K562 (cell line): ENCODE data around the gene CUL5. TPM values are rescaled to one million over a fixed set of nuclear protein-coding genes. Genes with fewer than 3 reads are reported as not detected.
A peak's percentile ranks its signal among the peaks of the same experiment; 100 is the strongest.

Experiments used
- ATAC-seq: fragments of 200-7000 bp; cut with Tn5 transposase; 3 replicates; pipeline ENCODE4 v1.9.1; 2020; ENCODE audit warnings: moderate library complexity
- BruUV-seq: library from RNA; stranded (reverse); fragments of 400-500 nt; replicated peaks from 2 replicates; lab custom pipeline; 2021; lab: Mats Ljungman, UMichigan
- CTCF ChIA-PET: fragments of 300-600 bp; formaldehyde crosslinking; extraction: SDS; loops from one replicate; lab custom pipeline; 2021; ENCODE audit warnings: low intra/inter-chr PET ratio; lab: Yijun Ruan, JAX
- POLR2A ChIA-PET: fragments of 300-600, 350-650 bp; sonication (Branson Sonifier 250); formaldehyde crosslinking; extraction: SDS; loops from one replicate; lab custom pipeline; 2021; ENCODE audit warnings: antibody characterized with exemption, inconsistent platforms; lab: Yijun Ruan, JAX
- DNase-seq, 4 experiments: peaks; one replicate each; pipeline versions ENCODE4 v3.0.0 to v3.0.0-alpha.2; 2011 to 2018; ENCODE audit warnings: low spot score in 3 of 4, mixed read lengths in 3 of 4; ENCODE audit errors: extremely low read depth in 1 of 4
- FAIRE-seq: peaks from 2 replicates; lab custom pipeline; 2011; peaks lifted over from hg19 to GRCh38; lab: Jason Lieb, UNC
- H2AFZ ChIP-seq: 2 replicates; pipeline ENCODE4 v1.6.0; 2011; ENCODE audit warnings: low read depth, low read length, control low read depth, inconsistent platforms
- H3K27ac ChIP-seq: fragments of 200-600 bp; 3 replicates; pipeline ENCODE4 v1.8.0; 2011; ENCODE audit warnings: low read depth, mild to moderate bottlenecking, control low read depth, inconsistent platforms, low read length, moderate library complexity, mixed read lengths; ENCODE audit errors: extremely low read depth
- H3K27me3 ChIP-seq, 2 experiments: fragments of 300-600 bp in 1 of 2; 2 replicates in 1 of 2; 3 replicates in 1 of 2; pipeline versions ENCODE4 v1.6.0 to v1.8.0; 2011; ENCODE audit warnings: inconsistent platforms in 2 of 2, low read length in 2 of 2, mild to moderate bottlenecking in 1 of 2, mixed read lengths in 1 of 2, moderate library complexity in 1 of 2; ENCODE audit not compliant: control insufficient read depth in 2 of 2, insufficient read depth in 2 of 2
- H3K36me3 ChIP-seq: fragments of 300-600 bp; 3 replicates; pipeline ENCODE4 v1.8.0; 2011; ENCODE audit warnings: mild to moderate bottlenecking, low read length, inconsistent platforms; ENCODE audit not compliant: control insufficient read depth, insufficient read depth
- H3K4me1 ChIP-seq, 2 experiments: fragments of 200-600 bp in 1 of 2; replicated peaks in 1 of 2; 2 replicates in 1 of 2; 3 replicates in 1 of 2; pipeline versions ENCODE4 v1.5.1 to v1.8.0; 2011; ENCODE audit warnings: inconsistent platforms in 2 of 2, low read length in 2 of 2, mild to moderate bottlenecking in 1 of 2, mixed read lengths in 1 of 2, moderate library complexity in 1 of 2; ENCODE audit not compliant: control insufficient read depth in 2 of 2, insufficient read depth in 2 of 2
- H3K4me2 ChIP-seq: 2 replicates; pipeline ENCODE4 v1.6.1; 2011; ENCODE audit warnings: low read length, control low read depth, inconsistent platforms, mixed read lengths; ENCODE audit not compliant: insufficient read depth
- H3K4me3 ChIP-seq: fragments of 200-600 bp; sonication (generic), shearing (Covaris generic); 2 replicates; pipeline ENCODE4 v1.5.1; 2016; ENCODE audit warnings: control low read depth, inconsistent platforms
- H3K79me2 ChIP-seq: fragments of 200-600 bp; 3 replicates; pipeline ENCODE4 v1.8.0; 2011; ENCODE audit warnings: low read length, inconsistent platforms; ENCODE audit not compliant: control insufficient read depth, insufficient read depth
- H3K9ac ChIP-seq, 2 experiments: 2 replicates each; pipeline versions ENCODE4 v1.6.0 to v1.6.1; 2011; ENCODE audit warnings: low read depth in 2 of 2, low read length in 2 of 2, control low read depth in 1 of 2, inconsistent platforms in 1 of 2, mild to moderate bottlenecking in 1 of 2, mixed read lengths in 1 of 2; ENCODE audit not compliant: insufficient read depth in 1 of 2
- H3K9me1 ChIP-seq: one replicate; pipeline ENCODE4 v1.6.0; 2011; ENCODE audit warnings: inconsistent platforms, mild to moderate bottlenecking, low read length, moderate library complexity; ENCODE audit not compliant: control insufficient read depth, insufficient read depth
- H3K9me3 ChIP-seq: replicated peaks from 2 replicates; pipeline ENCODE4 v1.5.1; 2011; ENCODE audit warnings: low read depth, low read length, inconsistent platforms; ENCODE audit not compliant: control insufficient read depth, insufficient read depth
- H4K20me1 ChIP-seq: replicated peaks from 2 replicates; pipeline ENCODE4 v1.6.1; 2011; ENCODE audit warnings: low read length, inconsistent platforms, mixed read lengths; ENCODE audit not compliant: control insufficient read depth, insufficient read depth
- CTCF ChIP-seq, 3 experiments: IDR thresholded peaks in 2 of 3; conservative IDR thresholded peaks in 1 of 3; 2 replicates each; pipeline ENCODE4 v1.5.1; 2011 to 2012; ENCODE audit warnings: low read length in 3 of 3, mild to moderate bottlenecking in 3 of 3, control low read depth in 2 of 3, improper control_type of control experiment in 1 of 3, inconsistent platforms in 1 of 3, low read depth in 1 of 3, mixed read lengths in 1 of 3, moderate library complexity in 1 of 3; ENCODE audit not compliant: insufficient read depth in 2 of 3
- FOS ChIP-seq: IDR thresholded peaks from 3 replicates; pipeline ENCODE4 v1.6.1; 2011; ENCODE audit not compliant: insufficient read length; ENCODE audit errors: extremely low read depth
- HMG20B ChIP-seq: fragments of 250-450 bp; sonication (Bioruptor Pico); IDR thresholded peaks from 2 replicates; pipeline ENCODE4 v1.5.0; 2021; ENCODE audit warnings: mild to moderate bottlenecking
- KHSRP ChIP-seq: fragments of 450-650 bp; IDR thresholded peaks from 2 replicates; pipeline ENCODE4 v1.6.1; 2017
- MLX ChIP-seq, 2 experiments: fragments of 450-650 bp in 1 of 2; sonication (generic) in 1 of 2; formaldehyde crosslinking; conservative IDR thresholded peaks; 2 replicates each; pipeline versions ENCODE4 v1.4.0 to v1.8.1; 2020 to 2022; ENCODE audit warnings: mild to moderate bottlenecking in 1 of 2, missing genetic modification reagents in 1 of 2
- PHTF2 ChIP-seq: fragments of 250-450 bp; sonication (Bioruptor Pico); IDR thresholded peaks from 2 replicates; pipeline ENCODE4 v1.5.0; 2021; ENCODE audit warnings: mild to moderate bottlenecking
- SAFB2 ChIP-seq: fragments of 200-400 bp; formaldehyde crosslinking; IDR thresholded peaks from 2 replicates; pipeline ENCODE4 v1.6.1; 2018; ENCODE audit warnings: borderline replicate concordance, low read length, low read depth, moderate library complexity; ENCODE audit not compliant: severe bottlenecking
- SMAD2 ChIP-seq: fragments of 150-350 bp; IDR thresholded peaks from 2 replicates; pipeline ENCODE4 v1.6.1; 2014; ENCODE audit warnings: low read depth, mild to moderate bottlenecking, low read length
- ZNF518B ChIP-seq: fragments of 250-450 bp; sonication (Bioruptor Pico); IDR thresholded peaks from 2 replicates; pipeline ENCODE4 v1.5.0; 2021; ENCODE audit warnings: mild to moderate bottlenecking, moderate library complexity
- ZNF79 ChIP-seq: fragments of 250-450 bp; sonication (Bioruptor Pico); IDR thresholded peaks from 2 replicates; pipeline ENCODE4 v1.4.0; 2020; ENCODE audit warnings: low read depth, mild to moderate bottlenecking, moderate library complexity
- WGBS: fragments of 100-300 bp; shearing (Covaris generic); methylation state at CpG from one replicate; pipeline ENCODE4 v1.1.6; 2016; ENCODE audit warnings: low coverage, mixed read lengths; ENCODE audit not compliant: insufficient coverage; ENCODE audit errors: missing lambda C conversion rate; 5-methylcytosine and 5-hydroxymethylcytosine counted together
- in situ Hi-C: fragments of 300-500 bp; cut with MboI; formaldehyde crosslinking; loops from 4 replicates; pipeline ENCODE4 v1.15.0; 2018; ENCODE audit warnings: inconsistent platforms, mixed read lengths
- intact Hi-C: fragments of 100-400 bp; cut with micrococcal nuclease; formaldehyde crosslinking; loops from 2 replicates; pipeline ENCODE4 v1.14.2; 2022
- polyA plus RNA-seq, 8 experiments: library from polyadenylated mRNA; depleted of rRNA in 4 of 8; stranded (reverse) in 5 of 8; unstranded in 3 of 8; fragments of >200 nt; fragmentation: Nextera tagmentation in 2 of 8; fragmentation: Illumina TruSeq in 1 of 8; extraction: Ambion mirVana in 2 of 8; extraction: Trizol in 1 of 8; gene quantifications; 2 replicates each; pipeline versions ENCODE4 v1.2.1 to v1.2.3, GENCODE V29; 2011 to 2014; ENCODE audit warnings: inconsistent platforms in 1 of 8, missing spikeins in 1 of 8
- total RNA-seq, 7 experiments: library from RNA; depleted of rRNA in 6 of 7; stranded (reverse); fragments of >200 nt in 6 of 7; fragmentation: Illumina TruSeq in 2 of 7; extraction: Trizol in 2 of 7; gene quantifications; 2 replicates each; pipeline versions ENCODE4 v1.2.1 to v1.2.3, GENCODE V29; 2011 to 2021; ENCODE audit warnings: low replicate concordance in 1 of 7

The CUL5 gene
- total and polyA plus RNA-seq, 9 of the 15 experiments (the other 6 are each of a cell fraction or from before 2014, with no cell fraction given), result 14.3 to 45.9 (median 23.0) TPM

DNA sequence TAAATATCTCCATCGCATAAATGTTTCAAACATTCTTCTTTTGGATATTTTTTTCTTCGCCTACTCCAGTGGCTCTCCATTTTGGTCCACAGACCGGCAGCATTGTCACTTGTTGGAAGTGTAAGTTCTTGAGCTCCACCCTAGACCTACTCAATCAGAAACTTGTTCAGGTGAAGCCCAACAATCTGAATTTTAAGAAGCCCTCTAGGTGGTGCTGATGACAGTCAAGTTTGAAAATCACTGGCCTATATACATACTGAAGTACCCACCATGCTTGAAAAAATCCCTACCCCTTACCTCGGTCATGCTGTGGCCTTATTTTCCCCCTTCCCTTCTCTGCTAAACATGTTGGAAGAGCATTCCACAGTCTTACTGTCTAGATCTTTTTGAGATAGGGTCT lies 102.4 kb downstream of the CUL5 start:
- Histone ChIP-seq H2AFZ (no peak overlapping the region), H3K27ac (no peak overlapping the region), H3K27me3 (no peaks in the 10 kb centered on the region), H3K4me3 (no peak overlapping the region), H4K20me1 (no peaks in the 10 kb centered on the region), H3K9me3 (no peaks in the 10 kb centered on the region), H3K4me1 (no peaks in the 10 kb centered on the region), H3K9ac (no peak overlapping the region), H3K9me1 (no peaks in the 10 kb centered on the region), H3K79me2 (no peaks in the 10 kb centered on the region), H3K4me2 (no peak overlapping the region), H3K36me3 (no peaks in the 10 kb centered on the region)
- intact Hi-C loops, result no loop called here
- in situ Hi-C loops, result no loop called here
- DNase-seq (no peak), FAIRE-seq (no peak), ATAC-seq (peak; percentile 56)
- BruUV-seq, result no TSS peak
- ChIA-PET POLR2A (no interaction called here), CTCF (interaction anchor here (1.2 kb wide), 1 partner anchor 543 kb away, joined by 3 read pairs; no protein-coding TSS in a partner anchor)
- WGBS, result 70% methylated on average over 4 of the region's 4 CpGs
- peak in 1 of 3 experiments; percentile 10; a peak in 1 of 6 replicates for TF ChIP-seq CTCF (IDR thresholded peaks at IDR 0.05 in 2 of 3, conservative IDR thresholded peaks at IDR 0.05 in 1 of 3; ENCODE audit: insufficient read depth in 2 of 3, low read depth in 1 of 3, low read length in 3 of 3)
- no peak for TF ChIP-seq PHTF2 (CRISPR knock-in tag)

DNA sequence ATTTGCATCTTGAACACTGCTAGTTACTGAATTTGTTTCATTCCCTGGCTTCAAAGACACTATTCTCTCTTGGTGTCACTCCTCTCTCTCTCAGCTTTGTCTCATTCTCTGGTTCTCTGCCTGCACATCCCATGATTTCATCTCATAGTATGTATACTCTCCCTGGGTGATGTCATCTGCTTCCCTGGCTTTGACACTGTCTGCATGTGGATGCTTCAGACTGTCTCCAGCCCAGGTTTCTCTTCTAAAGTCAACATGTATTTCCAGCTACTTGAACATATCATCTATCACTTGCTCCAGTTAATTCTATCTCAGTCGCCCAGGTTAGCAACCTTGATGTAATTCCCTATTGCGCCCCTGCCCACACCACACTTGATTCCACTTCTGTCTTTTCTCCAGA lies 103.4 kb downstream of the CUL5 start:
- intact Hi-C loops, result no loop called here
- TF ChIP-seq ZNF79 (no peak), HMG20B (no peak), FOS (no peak), KHSRP (no peak), ZNF518B (CRISPR knock-in tag) (no peak), MLX (CRISPR knock-in tag; conservative IDR thresholded peaks at IDR 0.05) (no peak), SMAD2 (no peak), SAFB2 (no peak)

More for the DNA sequence above, 103.4 kb downstream of the CUL5 start:
- no peak overlapping the region for H3K9ac ChIP-seq
- BruUV-seq, result no TSS peak
- no peak overlapping the region for H2AFZ ChIP-seq
- no peaks in the 10 kb centered on the region for H3K9me3 ChIP-seq
- no peaks in the 10 kb centered on the region for H3K9me1 ChIP-seq
- no peak overlapping the region for H3K4me2 ChIP-seq
- H3K27ac ChIP-seq, result no peak overlapping the region
- no peak for DNase-seq
- ATAC-seq, result no peak; the same call in 2 of the 3 replicates
- no peak for FAIRE-seq
- no peaks in the 10 kb centered on the region for H3K79me2 ChIP-seq
- H4K20me1 ChIP-seq, result no peaks in the 10 kb centered on the region
- H3K36me3 ChIP-seq, result no peaks in the 10 kb centered on the region
- no peaks in the 10 kb centered on the region for H3K4me1 ChIP-seq
- ChIA-PET POLR2A (no interaction called here), CTCF (interaction anchor here (1.2 kb wide), 1 partner anchor 542 kb away, joined by 3 read pairs; no protein-coding TSS in a partner anchor)
- in situ Hi-C loops, result no loop called here
- H3K4me3 ChIP-seq, result no peak overlapping the region
- WGBS, result 89% methylated on average over 2 of the region's 2 CpGs
- no peaks in the 10 kb centered on the region for H3K27me3 ChIP-seq
